ENCODE results near the gene TTLL11. TPM values are rescaled to one million over a fixed set of nuclear protein-coding genes. Genes with fewer than 3 reads are reported as not detected.

TTLL11 gene
- total RNA-seq, 2 experiments from 2014 or later = 0.56 to 1.4 TPM

DNA sequence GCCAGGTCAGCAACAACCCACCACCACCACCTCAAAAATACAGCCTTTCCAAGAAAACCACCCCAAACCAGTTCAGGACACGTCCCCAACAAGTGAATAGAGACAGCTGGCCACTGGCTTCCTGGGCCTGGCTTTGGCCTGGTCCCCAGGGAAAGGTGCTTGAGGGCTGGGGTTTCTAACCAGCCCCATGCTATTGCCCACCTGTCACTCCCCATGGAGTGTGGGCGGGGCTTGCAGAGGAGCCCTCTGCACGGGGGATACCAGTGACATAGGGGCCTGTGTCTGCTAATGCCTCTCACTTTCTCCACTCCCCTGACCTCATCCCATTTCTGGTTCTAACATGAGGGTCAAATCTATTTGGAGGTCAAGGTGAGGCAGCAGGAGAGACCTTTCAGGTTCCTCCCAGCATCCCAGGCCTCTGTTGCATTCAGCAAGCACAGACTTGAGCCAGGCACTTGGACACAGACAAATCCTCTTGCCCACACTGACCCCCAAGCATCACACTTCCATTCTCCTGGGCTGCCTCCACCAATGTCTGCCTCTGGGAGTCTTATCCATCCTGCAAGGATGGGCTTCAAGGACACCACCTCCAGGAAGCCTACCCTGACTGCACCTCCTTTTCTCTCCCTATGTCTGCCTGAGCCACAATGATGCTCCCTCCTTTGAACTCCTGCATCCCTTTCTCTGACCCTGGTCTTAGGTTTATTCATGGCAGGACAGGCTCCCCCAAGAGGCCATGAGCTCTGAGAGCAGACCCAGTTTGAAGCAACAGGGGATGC, 16.1 kb upstream of the TTLL11 start:
- ATAC-seq (no peak), DNase-seq (no peak)
- POLR2A ChIA-PET = no interaction called here
- no peak for TF ChIP-seq CTCF (IDR thresholded peaks at IDR 0.05)
- H3K9me3 Mint-ChIP-seq = peaks cover 2% of the 10 kb centered on the region
- CTCF ChIA-PET = interaction anchor here (1.7 to 2.2 kb wide), 2 partner anchors 10 to 11 kb away, joined by 8 to 23 read pairs; no protein-coding TSS in a partner anchor
- H3K36me3 Mint-ChIP-seq (ENCODE audit: low read depth) = no peaks in the 10 kb centered on the region
- no peaks in the 10 kb centered on the region for H3K4me1 Mint-ChIP-seq (ENCODE audit: low read depth)
- H3K27ac Mint-ChIP-seq = no peak overlapping the region
- intact Hi-C loops (cut with micrococcal nuclease) = no loop called here
- no peak overlapping the region for H3K4me3 Mint-ChIP-seq
- H3K27me3 Mint-ChIP-seq = no peaks in the 10 kb centered on the region

GRCh38 chr9:122107291-122107805, 14.2 kb upstream of the TTLL11 start:
- DNase-seq = no peak
- POLR2A ChIA-PET = no interaction called here
- H3K4me3 Mint-ChIP-seq = no peak overlapping the region
- H3K9me3 Mint-ChIP-seq = peaks cover 11% of the 10 kb centered on the region
- no peak for ATAC-seq
- H3K27me3 Mint-ChIP-seq = no peaks in the 10 kb centered on the region
- no peaks in the 10 kb centered on the region for H3K4me1 Mint-ChIP-seq (ENCODE audit: low read depth)
- intact Hi-C loops (cut with micrococcal nuclease) = no loop called here
- no peak overlapping the region for H3K27ac Mint-ChIP-seq
- CTCF ChIA-PET = interaction anchor here (1.1 to 2.9 kb wide), 5 partner anchors 9 to 243 kb away, joined by 4 to 23 read pairs (median 5); no protein-coding TSS in a partner anchor
- H3K36me3 Mint-ChIP-seq (ENCODE audit: low read depth) = peaks cover 2% of the 10 kb centered on the region
- TF ChIP-seq CTCF (IDR thresholded peaks at IDR 0.05) = no peak

DNA sequence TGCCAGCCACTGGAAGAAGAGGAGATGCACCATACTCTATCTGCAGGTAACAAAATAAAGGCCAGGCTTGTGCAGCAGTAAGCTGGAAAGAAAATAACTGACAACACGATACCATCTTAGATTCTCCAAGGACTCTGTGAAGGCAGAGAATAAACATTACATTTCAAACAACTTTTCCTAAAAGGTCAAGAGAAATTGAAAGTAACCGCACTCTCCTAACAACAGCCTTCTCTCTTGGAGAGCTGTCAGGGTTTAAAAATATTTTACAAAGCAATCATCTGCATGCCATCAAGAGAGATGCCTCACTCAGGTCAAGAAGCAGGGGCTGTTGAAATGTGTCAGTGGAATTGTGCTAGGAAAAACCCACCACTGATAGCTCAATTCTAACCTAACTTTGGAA, 13.5 kb upstream of the TTLL11 start:
- no peak for ATAC-seq
- Mint-ChIP-seq H3K36me3 (ENCODE audit: low read depth) (peaks cover 2% of the 10 kb centered on the region), H3K27me3 (no peaks in the 10 kb centered on the region), H3K4me3 (no peak overlapping the region), H3K4me1 (ENCODE audit: low read depth) (no peaks in the 10 kb centered on the region), H3K9me3 (peaks cover 11% of the 10 kb centered on the region), H3K27ac (no peak overlapping the region)
- intact Hi-C loops (cut with micrococcal nuclease) = no loop called here
- no peak for DNase-seq
- POLR2A ChIA-PET = no interaction called here
- CTCF ChIA-PET = interaction anchor here (1.1 to 2.9 kb wide), 3 partner anchors 12 to 244 kb away, joined by 4 to 14 read pairs (median 4); no protein-coding TSS in a partner anchor
- TF ChIP-seq CTCF (IDR thresholded peaks at IDR 0.05) = no peak

DNA sequence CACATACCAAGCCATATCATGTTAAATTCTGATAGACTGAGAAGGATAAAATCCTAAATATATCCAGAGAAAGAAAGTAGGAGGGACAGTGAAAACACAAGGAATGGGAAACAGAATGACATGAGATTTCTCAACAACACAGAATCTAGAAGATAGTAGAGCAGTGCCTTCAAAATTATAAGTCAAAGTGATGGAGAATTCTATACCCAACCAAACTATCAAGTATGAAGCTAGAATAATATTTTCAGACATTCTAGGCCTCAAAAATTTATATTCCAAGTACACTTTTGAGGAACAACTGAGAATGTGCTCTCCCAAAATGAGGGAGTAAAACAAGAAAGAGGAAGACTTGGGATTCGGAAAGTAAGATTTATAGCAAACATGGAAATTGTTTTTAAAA, 10.9 kb upstream of the TTLL11 start:
- peaks cover 2% of the 10 kb centered on the region for H3K4me1 Mint-ChIP-seq (ENCODE audit: low read depth)

More for the DNA sequence above, 10.9 kb upstream of the TTLL11 start:
- DNase-seq = no peak
- ChIA-PET CTCF (interaction anchor here (1.0 to 4.1 kb wide), 2 partner anchors 20 to 246 kb away, joined by 4 to 45 read pairs; no protein-coding TSS in a partner anchor), POLR2A (interaction anchor here (0.6 kb wide), 1 partner anchor 106 kb away, joined by 3 read pairs; no protein-coding TSS in a partner anchor)
- no peak for TF ChIP-seq CTCF (IDR thresholded peaks at IDR 0.05)
- Mint-ChIP-seq H3K27me3 (no peaks in the 10 kb centered on the region), H3K9me3 (peaks cover 11% of the 10 kb centered on the region), H3K36me3 (ENCODE audit: low read depth) (peaks cover 2% of the 10 kb centered on the region), H3K27ac (no peak overlapping the region), H3K4me3 (no peak overlapping the region)
- ATAC-seq = no peak
- intact Hi-C loops (cut with micrococcal nuclease) = no loop called here

Data from activated CD8-positive, alpha-beta T cell treated with anti-CD3 and anti-CD28 coated beads for 36 hours (primary cell).